Tongue (tissue), 2 donors: ENCODE data around the gene SMIM7. TPM values are rescaled to one million over a fixed set of nuclear protein-coding genes. Genes with fewer than 3 reads are reported as not detected.

Experiments
- DNase-seq: peaks from one replicate; pipeline ENCODE4 v3.0.0-alpha.2; 2015
- total RNA-seq: library from RNA; depleted of rRNA; stranded (reverse); fragments of >200 nt; gene quantifications from one replicate; pipeline ENCODE4 v1.2.3, GENCODE V29; 2014

SMIM7 gene
- total RNA-seq, 1 donor from 2014 or later, result 67.4 TPM

GRCh38 chr19:16621165-16621800, 38.7 kb downstream of the SMIM7 start:
- DNase-seq, result no peak

- DNase-seq, result no peak
These were observed 39.4 kb downstream of the SMIM7 start for GRCh38 chr19:16620584-16620983.

GRCh38 chr19:16620018-16620417, 39.9 kb downstream of the SMIM7 start:
- peak; percentile 46 for DNase-seq

- DNase-seq, result no peak
These were observed 40.5 kb downstream of the SMIM7 start for GRCh38 chr19:16619457-16619856.

GRCh38 chr19:16618248-16618647, 41.7 kb downstream of the SMIM7 start:
- DNase-seq, result no peak

- no peak for DNase-seq
These were observed 44.1 kb downstream of the SMIM7 start for GRCh38 chr19:16615808-16616207.

GRCh38 chr19:16614941-16615340, 45.0 kb downstream of the SMIM7 start:
- DNase-seq, result no peak

GRCh38 chr19:16613841-16614240, 46.1 kb downstream of the SMIM7 start:
- no peak for DNase-seq

GRCh38 chr19:16612636-16613035, 47.3 kb downstream of the SMIM7 start:
- no peak for DNase-seq

- no peak for DNase-seq
These were observed 48.8 kb downstream of the SMIM7 start for GRCh38 chr19:16611121-16611520.

- DNase-seq, result no peak
These were observed 50.3 kb downstream of the SMIM7 start for GRCh38 chr19:16609511-16610200.

GRCh38 chr19:16608290-16608739, 51.6 kb downstream of the SMIM7 start:
- DNase-seq, result no peak

GRCh38 chr19:16607819-16608218, 52.1 kb downstream of the SMIM7 start:
- DNase-seq, result no peak

- peak; percentile 80 for DNase-seq
These were observed 54.4 kb downstream of the SMIM7 start for GRCh38 chr19:16605553-16605994.

- no peak for DNase-seq
These were observed 54.8 kb downstream of the SMIM7 start for GRCh38 chr19:16605115-16605514.

GRCh38 chr19:16604615-16605014, 55.3 kb downstream of the SMIM7 start:
- DNase-seq, result no peak

- no peak for DNase-seq
These were observed 56.9 kb downstream of the SMIM7 start for GRCh38 chr19:16603090-16603489.

GRCh38 chr19:16601378-16602052, 58.4 kb downstream of the SMIM7 start:
- no peak for DNase-seq

GRCh38 chr19:16600824-16601223, 59.1 kb downstream of the SMIM7 start:
- DNase-seq, result no peak

- no peak for DNase-seq
These were observed 60.1 kb downstream of the SMIM7 start for GRCh38 chr19:16599655-16600346.

- DNase-seq, result no peak
These were observed 61.1 kb downstream of the SMIM7 start for GRCh38 chr19:16598848-16599247.

- DNase-seq, result no peak
These were observed 63.5 kb downstream of the SMIM7 start for GRCh38 chr19:16596399-16596798.
